Activated CD8-positive, alpha-beta T cell treated with anti-CD3 and anti-CD28 coated beads for 36 hours (primary cell): ENCODE measurements around the gene PIK3IP1. TPM values are rescaled to one million over a fixed set of nuclear protein-coding genes. Genes with fewer than 3 reads are reported as not detected.
"Not testable (repeated sequence)": the region's sequence is repeated elsewhere in the genome, so short reads cannot be mapped to it uniquely, and the experiment has no call there.

ENCODE experiments used
- ATAC-seq: fragments of 200-7000 bp; cut with Tn5 transposase; one replicate; pipeline ENCODE4 v1.10.0; 2021; ENCODE audit warnings: mild to moderate bottlenecking, moderate library complexity
- CTCF ChIA-PET: fragments of 350-600 bp; sonication (Branson Sonifier 250); formaldehyde crosslinking; loops from one replicate; lab custom pipeline; 2021; ENCODE audit warnings: antibody characterized with exemption; lab: Charles Lee
- POLR2A ChIA-PET: fragments of 350-600 bp; sonication (Branson Sonifier 250); formaldehyde crosslinking; loops from one replicate; lab custom pipeline; 2021; ENCODE audit warnings: antibody characterized with exemption; lab: Charles Lee
- DNase-seq: peaks from one replicate; pipeline ENCODE4 v3.0.0-alpha.2; 2020
- H3K27ac Mint-ChIP-seq: one replicate; pipeline ENCODE4 v1.8.0; 2021; ENCODE audit warnings: mild to moderate bottlenecking, mixed read lengths
- H3K27me3 Mint-ChIP-seq: one replicate; pipeline ENCODE4 v1.8.0; 2021; ENCODE audit warnings: mixed read lengths
- H3K36me3 Mint-ChIP-seq: one replicate; pipeline ENCODE4 v1.8.0; 2021; ENCODE audit warnings: low read depth, mixed read lengths
- H3K4me1 Mint-ChIP-seq: one replicate; pipeline ENCODE4 v1.8.0; 2021; ENCODE audit warnings: low read depth, mixed read lengths
- H3K4me3 Mint-ChIP-seq: one replicate; pipeline ENCODE4 v1.8.0; 2021; ENCODE audit warnings: mild to moderate bottlenecking, moderate library complexity, mixed read lengths
- H3K9me3 Mint-ChIP-seq: one replicate; pipeline ENCODE4 v1.8.0; 2021; ENCODE audit warnings: mixed read lengths
- intact Hi-C: fragments of 100-400 bp; cut with micrococcal nuclease; formaldehyde crosslinking; loops from one replicate; pipeline ENCODE4 v1.10.0; 2022
- total RNA-seq, 2 experiments: library from RNA; stranded (reverse); gene quantifications; one replicate each; pipeline ENCODE4 v1.2.3, GENCODE V29; 2021
- TF ChIP-seq, protein P1 (sequence below): fragments of 200-600 bp; IDR thresholded peaks from one replicate; pipeline ENCODE4 v1.8.0; 2022; ENCODE audit warnings: antibody characterized with exemption, mild to moderate bottlenecking

Gene PIK3IP1
- total RNA-seq, 2 experiments from 2014 or later, result 18.2 to 19.6 TPM

- H3K4me1 Mint-ChIP-seq, result peaks cover 17% of the 10 kb centered on the region
- POLR2A ChIA-PET, result interaction anchor here (0.5 to 1.2 kb wide), 4 partner anchors 9 to 1164 kb away, joined by 3 to 5 read pairs (median 4); partner anchors contain the start of genes PIK3IP1 and RTCB
- H3K36me3 Mint-ChIP-seq, result no peaks in the 10 kb centered on the region
- H3K9me3 Mint-ChIP-seq, result no peaks in the 10 kb centered on the region
- TF ChIP-seq, protein P1, sequence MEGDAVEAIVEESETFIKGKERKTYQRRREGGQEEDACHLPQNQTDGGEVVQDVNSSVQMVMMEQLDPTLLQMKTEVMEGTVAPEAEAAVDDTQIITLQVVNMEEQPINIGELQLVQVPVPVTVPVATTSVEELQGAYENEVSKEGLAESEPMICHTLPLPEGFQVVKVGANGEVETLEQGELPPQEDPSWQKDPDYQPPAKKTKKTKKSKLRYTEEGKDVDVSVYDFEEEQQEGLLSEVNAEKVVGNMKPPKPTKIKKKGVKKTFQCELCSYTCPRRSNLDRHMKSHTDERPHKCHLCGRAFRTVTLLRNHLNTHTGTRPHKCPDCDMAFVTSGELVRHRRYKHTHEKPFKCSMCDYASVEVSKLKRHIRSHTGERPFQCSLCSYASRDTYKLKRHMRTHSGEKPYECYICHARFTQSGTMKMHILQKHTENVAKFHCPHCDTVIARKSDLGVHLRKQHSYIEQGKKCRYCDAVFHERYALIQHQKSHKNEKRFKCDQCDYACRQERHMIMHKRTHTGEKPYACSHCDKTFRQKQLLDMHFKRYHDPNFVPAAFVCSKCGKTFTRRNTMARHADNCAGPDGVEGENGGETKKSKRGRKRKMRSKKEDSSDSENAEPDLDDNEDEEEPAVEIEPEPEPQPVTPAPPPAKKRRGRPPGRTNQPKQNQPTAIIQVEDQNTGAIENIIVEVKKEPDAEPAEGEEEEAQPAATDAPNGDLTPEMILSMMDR, result no peak
- no peaks in the 10 kb centered on the region for H3K27me3 Mint-ChIP-seq
- DNase-seq, result no peak
- intact Hi-C loops, result no loop called here
- peak overlapping the region; percentile 49 for H3K27ac Mint-ChIP-seq
- CTCF ChIA-PET, result interaction anchor here (1.0 to 13.6 kb wide), 3 partner anchors 25 to 66 kb away, joined by 3 to 110 read pairs (median 5); partner anchors contain the start of gene LIMK2
- peak overlapping the region; percentile 58 for H3K4me3 Mint-ChIP-seq
- no peak for ATAC-seq
Measured at GRCh38 chr22:31247726-31248125, 44.6 kb downstream of the PIK3IP1 start.

GRCh38 chr22:31246687-31247086, 45.6 kb downstream of the PIK3IP1 start:
- no peak for DNase-seq
- no peaks in the 10 kb centered on the region for H3K36me3 Mint-ChIP-seq
- H3K4me1 Mint-ChIP-seq, result peaks cover 18% of the 10 kb centered on the region
- no peak for ATAC-seq
- intact Hi-C loops, result no loop called here
- no peaks in the 10 kb centered on the region for H3K27me3 Mint-ChIP-seq
- ChIA-PET CTCF (interaction anchor here (0.6 to 13.6 kb wide), 2 partner anchors 15 to 26 kb away, joined by 3 to 110 read pairs; no protein-coding TSS in a partner anchor), POLR2A (interaction anchor here (0.6 kb wide), 1 partner anchor 11 kb away, joined by 3 read pairs; no protein-coding TSS in a partner anchor)
- H3K9me3 Mint-ChIP-seq, result no peaks in the 10 kb centered on the region
- TF ChIP-seq, protein P1, result no peak
- no peak overlapping the region for H3K4me3 Mint-ChIP-seq
- no peak overlapping the region for H3K27ac Mint-ChIP-seq

DNA sequence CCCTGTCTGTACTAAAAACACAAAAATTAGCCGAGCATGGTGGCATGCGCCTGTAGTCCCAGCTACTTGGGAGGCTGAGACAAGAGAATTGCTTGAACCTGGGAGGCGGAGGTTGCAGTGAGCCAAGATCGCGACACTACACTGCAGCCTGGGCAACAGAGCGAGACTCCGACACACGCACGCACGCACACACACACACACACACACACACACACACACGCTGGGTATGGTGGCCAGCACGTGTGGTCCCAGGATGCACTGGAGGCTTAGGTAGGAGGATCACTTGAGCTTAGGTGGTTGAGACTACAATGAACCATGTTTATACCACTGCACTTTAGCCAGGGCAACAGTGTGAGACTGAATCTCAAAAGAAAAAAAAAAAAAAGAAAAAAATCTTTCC, 46.3 kb downstream of the PIK3IP1 start:
- peaks cover 23% of the 10 kb centered on the region for H3K4me1 Mint-ChIP-seq
- H3K9me3 Mint-ChIP-seq, H3K4me3 Mint-ChIP-seq, POLR2A ChIA-PET, H3K27ac Mint-ChIP-seq, CTCF ChIA-PET, H3K27me3 Mint-ChIP-seq, intact Hi-C loops, ATAC-seq, H3K36me3 Mint-ChIP-seq, DNase-seq: not testable (repeated sequence)

DNA sequence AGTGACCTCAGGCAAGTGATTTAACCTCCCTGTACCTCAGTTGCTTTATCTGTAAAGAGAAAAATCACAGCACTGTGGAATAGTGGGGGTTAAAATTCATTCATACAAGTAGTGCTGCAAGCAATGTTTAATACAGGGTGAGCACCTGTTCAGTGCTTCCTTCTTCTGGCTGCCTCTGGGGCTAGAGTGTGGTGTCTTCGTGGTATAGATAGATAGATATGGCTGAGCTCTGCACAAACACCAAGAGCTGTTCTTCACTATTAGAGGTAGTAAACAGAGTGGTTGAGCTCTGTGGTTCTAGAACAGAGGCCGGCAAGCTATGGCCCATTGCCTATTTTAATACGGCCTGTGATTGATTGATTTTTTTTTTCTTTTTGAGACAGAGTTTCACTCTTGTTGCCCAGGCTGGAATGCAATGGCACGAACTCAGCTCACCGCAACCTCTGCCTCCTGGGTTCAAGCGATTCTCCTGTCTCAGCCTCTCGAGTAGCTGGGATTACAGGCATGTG, 47.3 kb downstream of the PIK3IP1 start:
- POLR2A ChIA-PET, result interaction anchor here (0.9 kb wide), 1 partner anchor 50 kb away, joined by 3 read pairs; no protein-coding TSS in a partner anchor
- intact Hi-C loops, result no loop called here
- Mint-ChIP-seq H3K4me3 (no peak overlapping the region), H3K36me3 (no peaks in the 10 kb centered on the region), H3K27me3 (no peaks in the 10 kb centered on the region), H3K4me1 (peaks cover 23% of the 10 kb centered on the region), H3K9me3 (no peaks in the 10 kb centered on the region), H3K27ac (no peak overlapping the region)
- DNase-seq (no peak), ATAC-seq (no peak)
- CTCF ChIA-PET, result interaction anchor here (1.0 to 2.3 kb wide), 2 partner anchors 14 to 28 kb away, joined by 3 to 8 read pairs; no protein-coding TSS in a partner anchor
- TF ChIP-seq, protein P1, result no peak

- Mint-ChIP-seq H3K27me3 (no peaks in the 10 kb centered on the region), H3K27ac (no peak overlapping the region), H3K36me3 (no peaks in the 10 kb centered on the region), H3K4me1 (peaks cover 23% of the 10 kb centered on the region), H3K4me3 (no peak overlapping the region), H3K9me3 (no peaks in the 10 kb centered on the region)
- ChIA-PET CTCF (interaction anchor here (1.0 to 2.3 kb wide), 2 partner anchors 14 to 29 kb away, joined by 3 to 8 read pairs; no protein-coding TSS in a partner anchor), POLR2A (interaction anchor here (0.9 kb wide), 1 partner anchor 49 kb away, joined by 3 read pairs; no protein-coding TSS in a partner anchor)
- no peak for ATAC-seq
- TF ChIP-seq, protein P1, result no peak
- intact Hi-C loops, result no loop called here
- no peak for DNase-seq
Measured at GRCh38 chr22:31244046-31244942, 48.0 kb downstream of the PIK3IP1 start.
